Thyroid gland (tissue), 4 donors: Measurements from ENCODE around the gene NRG3.

Source experiments
- POLR2A ChIP-seq, 2 donors: fragments of 450-650 bp; IDR thresholded peaks; one replicate each; pipeline ENCODE4 v1.6.1; 2017; ENCODE audit warnings: antibody characterized with exemption in 2 of 2, mild to moderate bottlenecking in 2 of 2, moderate library complexity in 1 of 2
- TF ChIP-seq, protein P1 (sequence below), 6 experiments: fragments of 200-600 bp in 3 of 6; fragments of 450-650 bp in 3 of 6; sonication (generic) in 3 of 6; IDR thresholded peaks; one replicate each; pipeline ENCODE4 v1.5.1; 2016 to 2019; ENCODE audit warnings: antibody characterized with exemption in 6 of 6, mild to moderate bottlenecking in 2 of 6, inconsistent platforms in 1 of 6, moderate library complexity in 1 of 6

GRCh38 chr10:82591421-82591820 lies 716.4 kb downstream of the NRG3 start:
- TF ChIP-seq, protein P1, sequence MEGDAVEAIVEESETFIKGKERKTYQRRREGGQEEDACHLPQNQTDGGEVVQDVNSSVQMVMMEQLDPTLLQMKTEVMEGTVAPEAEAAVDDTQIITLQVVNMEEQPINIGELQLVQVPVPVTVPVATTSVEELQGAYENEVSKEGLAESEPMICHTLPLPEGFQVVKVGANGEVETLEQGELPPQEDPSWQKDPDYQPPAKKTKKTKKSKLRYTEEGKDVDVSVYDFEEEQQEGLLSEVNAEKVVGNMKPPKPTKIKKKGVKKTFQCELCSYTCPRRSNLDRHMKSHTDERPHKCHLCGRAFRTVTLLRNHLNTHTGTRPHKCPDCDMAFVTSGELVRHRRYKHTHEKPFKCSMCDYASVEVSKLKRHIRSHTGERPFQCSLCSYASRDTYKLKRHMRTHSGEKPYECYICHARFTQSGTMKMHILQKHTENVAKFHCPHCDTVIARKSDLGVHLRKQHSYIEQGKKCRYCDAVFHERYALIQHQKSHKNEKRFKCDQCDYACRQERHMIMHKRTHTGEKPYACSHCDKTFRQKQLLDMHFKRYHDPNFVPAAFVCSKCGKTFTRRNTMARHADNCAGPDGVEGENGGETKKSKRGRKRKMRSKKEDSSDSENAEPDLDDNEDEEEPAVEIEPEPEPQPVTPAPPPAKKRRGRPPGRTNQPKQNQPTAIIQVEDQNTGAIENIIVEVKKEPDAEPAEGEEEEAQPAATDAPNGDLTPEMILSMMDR (IDR thresholded peaks at IDR 0.05) = no peak
- no peak for TF ChIP-seq POLR2A (IDR thresholded peaks at IDR 0.05)
